A673 (cell line): ENCODE results near the gene IGSF10.

Source experiments
- EZH2 ChIP-seq: fragments of 200-600 bp; sonication (generic); IDR thresholded peaks from 2 replicates; pipeline ENCODE4 v1.6.1; 2017; ENCODE audit warnings: borderline replicate concordance, low read depth, mild to moderate bottlenecking, mixed read lengths, antibody characterized with exemption, low read length; ENCODE audit not compliant: poor library complexity, severe bottlenecking
- TF ChIP-seq, protein P1 (sequence below): fragments of 300-800, 200-600 bp; sonication (generic); conservative IDR thresholded peaks from 2 replicates; pipeline ENCODE4 v1.5.1; 2017; ENCODE audit warnings: low read depth, mild to moderate bottlenecking, antibody characterized with exemption, low read length, moderate library complexity, mixed read lengths

DNA sequence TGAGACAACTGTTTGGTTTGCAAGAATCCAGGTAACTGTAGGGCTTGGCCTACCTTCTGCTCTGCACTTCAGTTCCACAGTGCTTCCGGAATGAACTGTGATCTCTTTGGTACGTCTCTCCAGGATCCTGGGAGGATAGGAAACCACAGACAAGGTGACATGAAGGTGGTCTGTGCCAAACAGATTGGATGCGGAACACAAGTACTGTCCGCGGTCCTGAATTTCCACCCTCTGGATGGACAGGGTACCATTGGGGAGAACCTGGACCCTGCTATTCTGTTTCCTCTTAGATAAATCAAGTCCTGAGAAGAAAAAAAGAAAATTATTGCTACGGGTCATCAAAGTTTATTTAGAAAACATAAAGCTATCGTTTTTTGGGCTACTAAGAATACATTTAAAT lies 17.3 kb downstream of the IGSF10 start:
- TF ChIP-seq, protein P1, sequence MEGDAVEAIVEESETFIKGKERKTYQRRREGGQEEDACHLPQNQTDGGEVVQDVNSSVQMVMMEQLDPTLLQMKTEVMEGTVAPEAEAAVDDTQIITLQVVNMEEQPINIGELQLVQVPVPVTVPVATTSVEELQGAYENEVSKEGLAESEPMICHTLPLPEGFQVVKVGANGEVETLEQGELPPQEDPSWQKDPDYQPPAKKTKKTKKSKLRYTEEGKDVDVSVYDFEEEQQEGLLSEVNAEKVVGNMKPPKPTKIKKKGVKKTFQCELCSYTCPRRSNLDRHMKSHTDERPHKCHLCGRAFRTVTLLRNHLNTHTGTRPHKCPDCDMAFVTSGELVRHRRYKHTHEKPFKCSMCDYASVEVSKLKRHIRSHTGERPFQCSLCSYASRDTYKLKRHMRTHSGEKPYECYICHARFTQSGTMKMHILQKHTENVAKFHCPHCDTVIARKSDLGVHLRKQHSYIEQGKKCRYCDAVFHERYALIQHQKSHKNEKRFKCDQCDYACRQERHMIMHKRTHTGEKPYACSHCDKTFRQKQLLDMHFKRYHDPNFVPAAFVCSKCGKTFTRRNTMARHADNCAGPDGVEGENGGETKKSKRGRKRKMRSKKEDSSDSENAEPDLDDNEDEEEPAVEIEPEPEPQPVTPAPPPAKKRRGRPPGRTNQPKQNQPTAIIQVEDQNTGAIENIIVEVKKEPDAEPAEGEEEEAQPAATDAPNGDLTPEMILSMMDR: no peak
- no peak for TF ChIP-seq EZH2
